ENCODE results near the gene FAM229A.

The FAM229A gene

GRCh38 chr1:32346532-32347157 is 15.6 kb downstream of the FAM229A start:
- FAIRE-seq: no peak
- DNase-seq (ENCODE audit: insufficient read length, low spot score): no peak
- TF ChIP-seq CTCF (IDR thresholded peaks at IDR 0.05; ENCODE audit: insufficient read depth, missing control alignments): no peak

- no peak for FAIRE-seq
- no peak for TF ChIP-seq CTCF (IDR thresholded peaks at IDR 0.05; ENCODE audit: insufficient read depth, missing control alignments)
- no peak for DNase-seq (ENCODE audit: insufficient read length, low spot score)
Measured at GRCh38 chr1:32345289-32345827, 16.9 kb downstream of the FAM229A start.

GRCh38 chr1:32342704-32343103 is 19.6 kb downstream of the FAM229A start:
- no peak for FAIRE-seq
- TF ChIP-seq CTCF (IDR thresholded peaks at IDR 0.05; ENCODE audit: insufficient read depth, missing control alignments): no peak

GRCh38 chr1:32341971-32342370 is 20.3 kb downstream of the FAM229A start:
- DNase-seq (ENCODE audit: insufficient read length, low spot score) (no peak), FAIRE-seq (no peak)
- TF ChIP-seq CTCF (IDR thresholded peaks at IDR 0.05; ENCODE audit: insufficient read depth, missing control alignments): no peak

More at GRCh38 chr1:32342704-32343103, 19.6 kb downstream of the FAM229A start:
- DNase-seq (ENCODE audit: insufficient read length, low spot score): no peak

GRCh38 chr1:32341186-32341757 is 21.0 kb downstream of the FAM229A start:
- DNase-seq (ENCODE audit: insufficient read length, low spot score) (no peak), FAIRE-seq (no peak)
- no peak for TF ChIP-seq CTCF (IDR thresholded peaks at IDR 0.05; ENCODE audit: insufficient read depth, missing control alignments)

- DNase-seq (ENCODE audit: insufficient read length, low spot score) (no peak), FAIRE-seq (no peak)
- no peak for TF ChIP-seq CTCF (IDR thresholded peaks at IDR 0.05; ENCODE audit: insufficient read depth, missing control alignments)
Measured at GRCh38 chr1:32339363-32339978, 22.8 kb downstream of the FAM229A start.

Data from D721Med (cell line).